HG03066 (cell line): ENCODE measurements around the gene DNMT1.
"Not testable (repeated sequence)": the region's sequence is repeated elsewhere in the genome, so short reads cannot be mapped to it uniquely, and the experiment has no call there.

ENCODE experiments used
- ATAC-seq: cut with Tn5 transposase; IDR thresholded peaks from one replicate; pipeline ENCODE4 v1.9.1; 2021; ENCODE audit warnings: low read depth; ENCODE audit not compliant: unreplicated experiment

The DNMT1 gene

GRCh38 chr19:10194500-10195198 lies at the start of gene DNMT1:
Gene DNMT1, minus strand, starts transcription at chr19:10194953. Its CDS starts 54 bp downstream, at chr19:10194899.
- ATAC-seq: no peak

GRCh38 chr19:10243606-10244005 lies 48.9 kb upstream of the DNMT1 start:
- no peak for ATAC-seq

GRCh38 chr19:10241826-10242449 lies 47.2 kb upstream of the DNMT1 start:
- ATAC-seq: not testable (repeated sequence)

- ATAC-seq: no peak
Measured at GRCh38 chr19:10238172-10238783, 43.5 kb upstream of the DNMT1 start.

- no peak for ATAC-seq
Measured at GRCh38 chr19:10237702-10238101, 42.9 kb upstream of the DNMT1 start.

- not testable (repeated sequence) for ATAC-seq
Measured at GRCh38 chr19:10235409-10235808, 40.7 kb upstream of the DNMT1 start.

GRCh38 chr19:10235003-10235402 lies 40.2 kb upstream of the DNMT1 start:
- ATAC-seq: no peak

GRCh38 chr19:10233946-10234345 lies 39.2 kb upstream of the DNMT1 start:
- no peak for ATAC-seq

- no peak for ATAC-seq
Measured at GRCh38 chr19:10231612-10232228, 37.0 kb upstream of the DNMT1 start.

- no peak for ATAC-seq
Measured at GRCh38 chr19:10230861-10231611, 36.3 kb upstream of the DNMT1 start, which contains the start of gene S1PR2. Gene S1PR2, minus strand, starts transcription at chr19:10231331. Its CDS starts 6,426 bp downstream, at chr19:10224905.

- no peak for ATAC-seq
Measured at GRCh38 chr19:10230173-10230860, 35.6 kb upstream of the DNMT1 start.

- no peak for ATAC-seq
Measured at GRCh38 chr19:10228920-10229319, 34.2 kb upstream of the DNMT1 start.

GRCh38 chr19:10228393-10228792 lies 33.6 kb upstream of the DNMT1 start:
- no peak for ATAC-seq

- no peak for ATAC-seq
Measured at GRCh38 chr19:10227026-10227971, 32.5 kb upstream of the DNMT1 start.

- no peak for ATAC-seq
Measured at GRCh38 chr19:10226376-10227025, 31.7 kb upstream of the DNMT1 start.

- ATAC-seq: no peak
Measured at GRCh38 chr19:10226021-10226375, 31.2 kb upstream of the DNMT1 start.

- no peak for ATAC-seq
Measured at GRCh38 chr19:10224337-10224736, 29.6 kb upstream of the DNMT1 start.

GRCh38 chr19:10223488-10224213 lies 28.9 kb upstream of the DNMT1 start:
- ATAC-seq: no peak
